Measurements from ENCODE around the gene TNPO2. TPM values are rescaled to one million over a fixed set of nuclear protein-coding genes. Genes with fewer than 3 reads are reported as not detected.
A peak's percentile ranks its signal among the peaks of the same experiment; 100 is the strongest.

TNPO2 gene
- total and polyA plus RNA-seq, 2 of the 13 experiments (the other 11 are each of a cell fraction or from before 2014, with no cell fraction given): 31.7 to 61.0 TPM

DNA sequence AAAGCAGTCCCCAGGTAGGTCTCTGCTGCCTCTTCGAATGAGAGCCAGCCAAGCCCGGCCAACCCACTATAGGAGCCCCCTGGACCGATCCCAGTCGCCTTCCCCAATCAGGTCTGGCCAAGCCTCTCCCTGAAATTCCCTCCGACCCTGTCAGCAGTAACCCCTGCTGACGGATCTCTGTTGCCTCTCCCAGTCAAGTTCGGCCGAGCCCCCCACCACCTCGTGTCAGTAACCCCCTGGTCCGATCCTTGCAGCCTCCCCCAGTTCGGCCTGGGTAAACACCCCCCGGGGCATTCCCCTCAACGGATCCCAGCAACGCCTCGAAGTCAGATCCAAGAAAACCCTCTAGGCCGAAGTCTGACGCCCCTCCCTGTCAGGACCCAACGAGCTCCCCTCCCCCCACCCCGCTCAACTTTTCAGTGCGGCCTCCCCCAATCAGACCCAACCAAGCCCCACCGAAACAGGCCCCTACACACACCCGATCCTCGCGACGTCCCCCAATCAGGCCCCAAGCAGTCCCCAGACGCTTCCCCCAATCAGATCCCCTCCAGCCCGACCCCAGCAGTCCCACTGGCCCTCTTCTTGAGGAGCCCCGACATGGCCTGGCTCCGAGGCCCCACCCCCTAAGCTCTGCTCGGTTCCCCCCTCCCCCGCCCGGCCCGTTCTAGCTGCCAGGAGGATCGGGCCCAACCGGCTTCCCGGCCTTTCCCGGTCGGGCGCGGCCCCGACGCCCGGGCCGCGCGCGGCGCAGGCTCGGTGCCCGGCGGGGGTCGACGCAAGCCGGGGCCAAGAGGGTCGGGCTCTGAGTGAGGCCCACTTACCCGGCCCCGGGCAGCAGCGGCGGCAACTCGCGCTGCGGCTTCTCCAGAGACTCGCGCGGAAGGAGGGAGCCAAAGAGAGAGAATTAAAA is 1.8 kb downstream of the TNPO2 start (continued):
- TF ChIP-seq, protein P1, sequence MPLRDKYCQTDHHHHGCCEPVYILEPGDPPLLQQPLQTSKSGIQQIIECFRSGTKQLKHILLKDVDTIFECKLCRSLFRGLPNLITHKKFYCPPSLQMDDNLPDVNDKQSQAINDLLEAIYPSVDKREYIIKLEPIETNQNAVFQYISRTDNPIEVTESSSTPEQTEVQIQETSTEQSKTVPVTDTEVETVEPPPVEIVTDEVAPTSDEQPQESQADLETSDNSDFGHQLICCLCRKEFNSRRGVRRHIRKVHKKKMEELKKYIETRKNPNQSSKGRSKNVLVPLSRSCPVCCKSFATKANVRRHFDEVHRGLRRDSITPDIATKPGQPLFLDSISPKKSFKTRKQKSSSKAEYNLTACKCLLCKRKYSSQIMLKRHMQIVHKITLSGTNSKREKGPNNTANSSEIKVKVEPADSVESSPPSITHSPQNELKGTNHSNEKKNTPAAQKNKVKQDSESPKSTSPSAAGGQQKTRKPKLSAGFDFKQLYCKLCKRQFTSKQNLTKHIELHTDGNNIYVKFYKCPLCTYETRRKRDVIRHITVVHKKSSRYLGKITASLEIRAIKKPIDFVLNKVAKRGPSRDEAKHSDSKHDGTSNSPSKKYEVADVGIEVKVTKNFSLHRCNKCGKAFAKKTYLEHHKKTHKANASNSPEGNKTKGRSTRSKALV (CRISPR knock-in tag; IDR thresholded peaks at IDR 0.05): no peak
- 0 out of 2 replicates have a peak, but pooled peaks have one; percentile 8 for TF ChIP-seq MAZ (IDR thresholded peaks at IDR 0.05; ENCODE audit: borderline replicate concordance, low read depth, low read length)
- TF ChIP-seq MAZ (CRISPR knock-in tag; IDR thresholded peaks at IDR 0.05; ENCODE audit: low read depth): no peak
- no peak for TF ChIP-seq ZIK1 (CRISPR knock-in tag; IDR thresholded peaks at IDR 0.05; ENCODE audit: borderline replicate concordance, low read depth)
- no peak for TF ChIP-seq ZMAT3 (CRISPR knock-in tag; conservative IDR thresholded peaks at IDR 0.05)
- no peak for TF ChIP-seq HOXA5 (CRISPR knock-in tag; IDR thresholded peaks at IDR 0.05)
- no peak for TF ChIP-seq ZNF562 (CRISPR knock-in tag; IDR thresholded peaks at IDR 0.05; ENCODE audit: borderline replicate concordance)
- no peak for TF ChIP-seq SPEN (CRISPR knock-in tag; IDR thresholded peaks at IDR 0.05; ENCODE audit: low read depth)
- no peak for TF ChIP-seq NFE2L1 (CRISPR knock-in tag; IDR thresholded peaks at IDR 0.05; ENCODE audit: borderline replicate concordance)
- TF ChIP-seq, protein P2, sequence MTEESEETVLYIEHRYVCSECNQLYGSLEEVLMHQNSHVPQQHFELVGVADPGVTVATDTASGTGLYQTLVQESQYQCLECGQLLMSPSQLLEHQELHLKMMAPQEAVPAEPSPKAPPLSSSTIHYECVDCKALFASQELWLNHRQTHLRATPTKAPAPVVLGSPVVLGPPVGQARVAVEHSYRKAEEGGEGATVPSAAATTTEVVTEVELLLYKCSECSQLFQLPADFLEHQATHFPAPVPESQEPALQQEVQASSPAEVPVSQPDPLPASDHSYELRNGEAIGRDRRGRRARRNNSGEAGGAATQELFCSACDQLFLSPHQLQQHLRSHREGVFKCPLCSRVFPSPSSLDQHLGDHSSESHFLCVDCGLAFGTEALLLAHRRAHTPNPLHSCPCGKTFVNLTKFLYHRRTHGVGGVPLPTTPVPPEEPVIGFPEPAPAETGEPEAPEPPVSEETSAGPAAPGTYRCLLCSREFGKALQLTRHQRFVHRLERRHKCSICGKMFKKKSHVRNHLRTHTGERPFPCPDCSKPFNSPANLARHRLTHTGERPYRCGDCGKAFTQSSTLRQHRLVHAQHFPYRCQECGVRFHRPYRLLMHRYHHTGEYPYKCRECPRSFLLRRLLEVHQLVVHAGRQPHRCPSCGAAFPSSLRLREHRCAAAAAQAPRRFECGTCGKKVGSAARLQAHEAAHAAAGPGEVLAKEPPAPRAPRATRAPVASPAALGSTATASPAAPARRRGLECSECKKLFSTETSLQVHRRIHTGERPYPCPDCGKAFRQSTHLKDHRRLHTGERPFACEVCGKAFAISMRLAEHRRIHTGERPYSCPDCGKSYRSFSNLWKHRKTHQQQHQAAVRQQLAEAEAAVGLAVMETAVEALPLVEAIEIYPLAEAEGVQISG (CRISPR knock-in tag; IDR thresholded peaks at IDR 0.05): peak; percentile 48
- no peak for TF ChIP-seq ZNF780A (CRISPR knock-in tag; IDR thresholded peaks at IDR 0.05)
- TF ChIP-seq NCOR1 (IDR thresholded peaks at IDR 0.05; ENCODE audit: borderline replicate concordance, low read length): 0 out of 2 replicates have a peak, but pooled peaks have one; percentile 9
- TF ChIP-seq ZBTB4 (CRISPR knock-in tag; IDR thresholded peaks at IDR 0.05; ENCODE audit: borderline replicate concordance): no peak
- TF ChIP-seq KMT2B (CRISPR knock-in tag; IDR thresholded peaks at IDR 0.05): 0 out of 2 replicates have a peak, but pooled peaks have one; percentile 35
- TF ChIP-seq NRL (CRISPR knock-in tag; IDR thresholded peaks at IDR 0.05; ENCODE audit: borderline replicate concordance): no peak
- no peak for TF ChIP-seq EED (CRISPR knock-in tag; IDR thresholded peaks at IDR 0.05)
- no peak for TF ChIP-seq ZNF224 (CRISPR knock-in tag; IDR thresholded peaks at IDR 0.05)
- TF ChIP-seq, protein P3, sequence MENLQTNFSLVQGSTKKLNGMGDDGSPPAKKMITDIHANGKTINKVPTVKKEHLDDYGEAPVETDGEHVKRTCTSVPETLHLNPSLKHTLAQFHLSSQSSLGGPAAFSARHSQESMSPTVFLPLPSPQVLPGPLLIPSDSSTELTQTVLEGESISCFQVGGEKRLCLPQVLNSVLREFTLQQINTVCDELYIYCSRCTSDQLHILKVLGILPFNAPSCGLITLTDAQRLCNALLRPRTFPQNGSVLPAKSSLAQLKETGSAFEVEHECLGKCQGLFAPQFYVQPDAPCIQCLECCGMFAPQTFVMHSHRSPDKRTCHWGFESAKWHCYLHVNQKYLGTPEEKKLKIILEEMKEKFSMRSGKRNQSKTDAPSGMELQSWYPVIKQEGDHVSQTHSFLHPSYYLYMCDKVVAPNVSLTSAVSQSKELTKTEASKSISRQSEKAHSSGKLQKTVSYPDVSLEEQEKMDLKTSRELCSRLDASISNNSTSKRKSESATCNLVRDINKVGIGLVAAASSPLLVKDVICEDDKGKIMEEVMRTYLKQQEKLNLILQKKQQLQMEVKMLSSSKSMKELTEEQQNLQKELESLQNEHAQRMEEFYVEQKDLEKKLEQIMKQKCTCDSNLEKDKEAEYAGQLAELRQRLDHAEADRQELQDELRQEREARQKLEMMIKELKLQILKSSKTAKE (CRISPR knock-in tag; IDR thresholded peaks at IDR 0.05; ENCODE audit: borderline replicate concordance): no peak
